Activated CD8-positive, alpha-beta memory T cell treated with anti-CD3 and anti-CD28 coated beads, Interleukin-2, amount 50 U/mL, for 48 hours (primary cell): ENCODE data around the gene NUDT4.
"Not testable (repeated sequence)": the region's sequence is repeated elsewhere in the genome, so short reads cannot be mapped to it uniquely, and the experiment has no call there.

ENCODE experiments used
- DNase-seq: peaks from one replicate; pipeline ENCODE4 v3.0.0-alpha.2; 2020

NUDT4 gene

DNA sequence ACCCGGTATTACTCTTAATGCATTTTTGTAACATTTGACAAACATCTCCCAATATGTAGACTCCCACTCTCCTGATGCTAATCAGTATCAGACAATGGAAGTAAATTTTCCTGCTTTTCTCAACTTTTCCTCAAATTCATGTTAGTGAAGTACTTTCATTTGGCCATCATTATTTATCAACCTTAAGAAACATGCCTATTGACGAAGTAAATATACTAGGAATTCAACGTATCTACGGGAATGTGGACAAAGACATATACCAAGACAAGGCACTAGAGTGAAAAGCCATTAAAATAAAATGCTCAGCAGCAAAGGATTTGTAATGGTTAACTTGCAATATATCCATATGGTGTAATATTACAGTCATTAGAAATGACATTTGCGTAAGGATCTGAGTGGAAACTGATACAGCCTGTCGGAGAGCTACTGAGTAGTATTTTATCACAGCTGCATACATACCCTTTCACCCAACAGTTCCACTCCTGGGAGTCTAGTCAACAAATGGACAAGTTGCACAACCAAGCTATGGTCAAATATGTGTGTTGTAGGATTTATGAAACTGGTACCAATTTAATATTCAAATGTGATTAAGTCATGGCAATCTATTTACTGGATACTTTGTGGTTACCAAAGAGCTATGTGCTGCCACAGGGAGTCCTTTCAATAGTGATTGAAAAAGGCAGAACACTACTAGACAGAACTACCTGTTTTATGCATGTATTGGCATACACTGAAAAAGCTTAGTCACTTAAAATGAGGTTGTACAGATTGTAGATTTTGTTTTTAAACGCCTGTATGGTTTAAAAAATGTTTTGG, 26.5 kb downstream of the NUDT4 start:
- DNase-seq: no peak

DNA sequence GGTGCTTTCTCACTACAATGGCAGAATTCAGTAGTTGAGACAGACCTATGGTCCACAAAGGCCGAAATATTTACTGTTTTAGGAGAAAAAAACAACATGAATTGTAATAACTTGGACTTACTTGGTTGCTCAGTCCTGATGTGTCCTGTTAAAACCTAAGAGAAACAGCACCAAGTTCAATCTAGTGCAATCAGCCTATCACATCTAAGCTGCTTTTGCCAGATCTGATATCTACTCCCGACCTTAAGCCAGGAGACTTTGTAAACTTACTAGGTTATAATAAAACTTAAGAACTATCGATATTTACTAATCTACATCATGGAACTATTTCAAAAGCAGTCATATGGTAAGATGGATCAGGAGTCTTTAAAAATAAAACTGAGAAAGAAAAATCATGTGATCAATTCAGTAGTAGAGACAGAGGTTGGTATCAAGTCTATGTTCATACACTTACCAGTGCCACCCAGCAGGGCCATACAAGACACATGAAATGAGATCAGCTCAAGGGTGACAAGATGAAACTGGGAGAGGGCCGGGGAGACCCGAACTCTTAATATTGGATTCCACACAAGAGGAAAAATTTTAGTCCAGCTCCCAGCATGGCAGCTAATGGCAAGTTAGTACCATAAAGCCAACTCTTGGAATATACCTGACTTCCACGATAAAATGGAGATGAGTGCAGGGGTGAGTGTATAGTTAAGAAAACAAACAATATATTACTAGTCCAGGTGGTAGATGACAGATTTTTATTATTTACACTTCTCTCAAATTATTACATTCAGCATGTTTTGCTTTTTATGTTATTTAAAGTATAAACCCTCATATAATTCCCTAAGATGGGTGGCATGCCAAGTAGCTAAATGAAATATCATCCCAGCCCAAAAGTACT, 27.5 kb downstream of the NUDT4 start:
- DNase-seq: no peak

- no peak for DNase-seq
These were observed 29.6 kb downstream of the NUDT4 start for GRCh38 chr12:93407054-93407962.

DNA sequence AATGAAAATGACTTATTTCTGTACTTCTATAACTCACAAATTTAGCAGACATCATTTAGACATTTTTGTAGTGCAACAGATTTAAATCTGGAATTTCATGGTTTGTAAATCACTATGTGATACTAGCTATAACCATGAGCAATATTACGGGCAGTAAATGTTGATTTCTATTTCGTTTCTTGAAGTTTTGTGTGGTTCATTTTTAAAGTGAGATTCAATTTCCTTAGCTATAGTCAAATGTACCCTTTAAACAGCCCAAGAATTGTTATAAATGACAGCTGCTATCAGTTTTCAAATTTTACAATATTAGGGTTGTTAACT, 30.2 kb downstream of the NUDT4 start:
- DNase-seq: no peak

DNA sequence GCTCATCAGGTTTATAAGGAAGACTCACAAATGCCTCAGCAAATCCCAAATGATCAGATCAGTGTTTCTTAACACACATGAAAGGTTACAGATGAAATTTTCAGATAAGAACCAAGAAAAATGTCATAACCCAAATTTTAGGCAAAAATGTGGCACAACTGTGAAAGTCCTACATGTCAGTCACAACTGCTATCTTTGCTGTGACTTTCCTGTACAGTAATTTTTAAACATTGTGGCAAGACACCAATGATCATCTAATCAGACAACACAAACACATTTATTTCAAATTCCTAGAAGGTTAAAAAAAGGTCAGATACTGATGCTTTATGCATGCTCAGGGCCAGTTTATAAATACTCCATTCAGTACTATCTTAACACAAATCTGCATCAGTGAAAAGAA, 31.1 kb downstream of the NUDT4 start:
- DNase-seq: no peak

DNA sequence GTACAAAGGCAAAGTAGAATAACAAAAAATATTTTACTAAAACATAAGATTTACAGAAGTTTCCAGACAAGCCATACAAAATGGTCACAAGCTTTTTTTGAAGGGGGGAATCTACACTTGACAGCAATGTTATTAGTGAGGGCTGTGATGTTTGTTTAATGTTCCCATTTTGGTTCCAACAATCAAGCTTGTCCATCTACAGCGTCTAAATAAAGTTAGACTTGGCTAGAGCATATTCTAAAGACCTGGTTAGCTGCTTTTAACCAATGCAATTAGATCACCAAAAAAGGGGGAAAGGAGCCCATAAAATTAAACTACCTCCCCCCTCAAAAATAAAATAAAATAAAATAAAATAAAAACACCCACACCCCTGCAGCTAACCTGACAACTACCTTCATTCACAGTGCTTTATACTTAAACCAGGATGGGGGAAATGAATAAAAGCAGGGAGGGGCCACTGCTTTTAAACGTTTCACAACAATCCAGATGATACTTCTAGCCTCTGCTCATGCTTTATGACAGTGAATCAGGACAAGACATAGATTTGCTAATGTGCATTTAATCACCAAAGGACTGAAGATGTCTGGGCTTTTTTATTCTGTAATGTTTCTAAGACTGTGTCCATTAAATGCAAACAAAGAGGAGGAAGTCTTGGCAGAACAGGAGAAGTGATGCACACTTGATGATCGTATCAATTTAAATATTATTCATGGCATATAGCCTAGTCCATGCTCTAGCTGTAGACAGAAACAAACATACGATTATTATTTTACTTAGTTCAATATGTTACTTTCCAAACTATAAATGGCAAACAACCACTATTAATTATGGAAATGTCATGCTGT, 31.8 kb downstream of the NUDT4 start:
- DNase-seq: not testable (repeated sequence)

- not testable (repeated sequence) for DNase-seq
These were observed 33.3 kb downstream of the NUDT4 start for GRCh38 chr12:93411060-93411459.

GRCh38 chr12:93412396-93412795, 34.7 kb downstream of the NUDT4 start:
- not testable (repeated sequence) for DNase-seq

DNA sequence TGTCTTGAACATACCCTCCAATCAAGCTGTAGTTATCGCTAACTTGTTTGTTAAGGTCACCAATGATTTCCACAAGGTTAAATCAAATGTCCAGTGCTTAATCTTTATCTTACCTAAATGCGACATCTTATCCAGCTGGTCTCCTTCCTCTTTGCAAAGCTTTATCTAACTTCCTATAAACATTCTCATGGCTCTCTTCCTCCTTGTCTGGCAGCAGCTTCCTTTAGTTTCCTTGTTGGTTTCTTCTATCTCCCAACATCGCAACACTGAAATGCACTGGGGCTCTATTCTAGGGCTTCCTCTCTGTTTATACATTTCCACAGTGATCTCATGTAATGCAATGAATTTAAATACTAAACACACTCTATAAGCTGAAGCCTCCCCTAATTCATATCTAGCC, 35.3 kb downstream of the NUDT4 start:
- no peak for DNase-seq

GRCh38 chr12:93415723-93416464, 38.2 kb downstream of the NUDT4 start:
- no peak for DNase-seq

DNA sequence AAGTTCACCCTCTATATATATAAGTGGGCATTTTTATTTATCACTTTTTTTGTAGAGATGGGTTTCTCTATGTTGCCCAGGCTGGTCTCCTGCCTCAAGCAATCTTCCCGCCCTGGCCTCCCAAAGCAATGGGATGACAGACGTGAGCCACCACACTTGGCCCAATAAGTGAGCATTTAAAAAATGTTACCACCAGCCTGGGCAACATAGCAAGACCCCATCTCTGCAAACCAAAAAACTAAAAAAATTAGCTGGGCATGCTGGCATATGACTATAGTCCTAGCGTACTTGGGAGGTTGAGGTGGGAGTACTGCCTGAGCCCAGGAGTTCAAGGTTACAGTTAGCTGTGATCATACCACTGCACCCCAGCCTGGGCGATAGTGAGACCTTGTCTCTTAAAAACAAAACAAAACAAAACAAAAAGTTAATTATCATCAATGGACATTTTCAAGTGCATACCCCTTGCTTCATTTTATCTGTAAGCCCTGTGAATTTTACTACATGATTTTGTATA, 40.3 kb downstream of the NUDT4 start:
- DNase-seq: no peak

DNA sequence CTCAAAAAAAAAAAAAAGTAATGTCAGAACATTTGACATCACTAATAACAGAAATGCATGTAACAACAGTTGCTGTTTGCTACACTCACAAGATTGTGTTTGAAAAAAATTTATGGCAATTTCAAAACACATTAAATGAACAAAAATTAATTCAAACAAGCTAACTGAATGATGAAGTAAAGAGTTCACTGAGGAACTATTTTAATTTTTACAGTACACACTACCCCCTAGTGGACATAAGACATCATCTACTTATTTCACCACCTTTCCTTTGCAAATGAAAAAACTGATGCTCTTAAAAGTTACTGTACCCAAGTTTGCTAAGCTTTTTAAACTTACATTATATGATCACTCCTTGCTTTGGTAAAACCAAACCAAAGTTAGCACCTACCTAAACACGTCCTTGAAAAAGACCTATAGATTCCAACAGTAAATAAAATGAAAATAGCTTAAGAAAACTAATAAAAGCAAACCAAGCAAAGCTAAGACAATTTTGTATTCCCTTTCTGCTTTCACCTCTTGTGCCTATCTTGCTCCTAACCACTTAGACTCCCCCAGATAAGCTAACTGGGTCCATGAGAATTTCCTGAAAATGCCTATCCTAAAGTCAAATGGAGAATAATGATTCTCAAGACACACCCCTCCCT, 41.8 kb downstream of the NUDT4 start:
- no peak for DNase-seq

DNA sequence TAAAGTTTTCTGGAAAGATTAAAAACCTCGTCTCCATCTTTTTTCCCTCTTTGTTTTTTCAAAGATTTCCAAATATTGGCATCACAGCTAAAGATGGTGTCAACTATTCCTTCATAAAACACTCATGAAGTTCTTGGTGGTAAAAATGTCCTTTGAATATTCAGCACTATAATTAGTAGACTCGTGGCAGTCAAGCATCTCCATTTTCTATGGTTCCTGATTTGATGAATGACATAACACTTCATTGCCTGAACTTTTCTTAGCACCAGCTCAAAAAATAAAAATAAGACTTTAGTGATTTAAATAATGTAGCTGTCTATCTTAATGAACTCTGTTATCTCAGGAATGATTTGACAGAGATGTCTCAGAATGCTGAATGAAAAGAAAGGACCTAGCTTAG, 44.3 kb downstream of the NUDT4 start:
- DNase-seq: no peak

DNA sequence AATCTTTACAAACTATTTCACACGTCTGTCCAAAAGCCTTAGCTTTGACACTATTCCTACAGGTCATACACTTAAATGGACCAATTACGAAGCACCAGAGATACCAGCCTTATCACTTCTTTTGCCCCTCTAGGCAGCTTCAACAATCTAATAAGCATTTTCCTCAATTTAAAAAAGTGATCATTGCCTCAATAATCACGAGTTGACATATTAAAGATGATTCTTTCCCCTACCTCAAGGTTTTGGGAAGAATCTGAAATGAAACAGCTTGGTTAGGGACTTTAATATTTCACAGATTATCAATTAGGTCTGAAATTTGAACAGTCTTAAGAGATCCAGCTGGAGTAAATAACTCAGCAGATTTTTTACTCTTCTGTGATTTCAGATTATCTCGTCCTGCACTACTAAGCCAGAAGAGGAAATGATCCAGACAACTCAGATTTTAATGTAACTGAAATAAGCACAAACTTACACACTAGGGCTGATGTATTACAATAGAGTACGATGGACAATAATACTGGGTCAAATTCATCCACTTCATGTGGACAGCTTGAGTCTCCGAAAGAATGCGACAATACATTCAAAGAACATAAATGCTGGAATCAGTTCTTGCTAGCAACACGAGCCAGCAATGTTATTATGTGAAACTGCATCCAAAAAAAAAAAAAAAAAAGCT, 48.1 kb downstream of the NUDT4 start:
- no peak for DNase-seq

DNA sequence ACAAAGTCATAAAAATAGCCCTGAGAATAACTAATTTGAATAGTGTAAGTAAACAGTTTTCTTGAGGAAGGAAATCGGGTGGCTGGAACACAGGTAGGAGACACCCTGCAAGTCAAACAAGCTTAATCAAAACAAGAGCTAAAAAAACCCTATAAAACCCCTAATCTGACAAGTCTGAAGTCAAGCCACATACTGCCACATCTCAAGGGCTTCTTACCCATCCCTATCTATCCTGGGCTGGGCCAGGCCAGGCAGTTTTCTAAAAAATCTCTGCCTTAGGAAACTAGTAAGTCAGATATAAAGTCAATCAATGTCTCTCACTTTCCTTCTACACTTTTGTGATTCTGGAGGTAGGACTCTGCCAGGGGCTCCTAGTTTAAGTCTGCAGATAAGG, 48.7 kb downstream of the NUDT4 start:
- no peak for DNase-seq

GRCh38 chr12:93427779-93428564, 50.2 kb downstream of the NUDT4 start:
- DNase-seq: no peak

DNA sequence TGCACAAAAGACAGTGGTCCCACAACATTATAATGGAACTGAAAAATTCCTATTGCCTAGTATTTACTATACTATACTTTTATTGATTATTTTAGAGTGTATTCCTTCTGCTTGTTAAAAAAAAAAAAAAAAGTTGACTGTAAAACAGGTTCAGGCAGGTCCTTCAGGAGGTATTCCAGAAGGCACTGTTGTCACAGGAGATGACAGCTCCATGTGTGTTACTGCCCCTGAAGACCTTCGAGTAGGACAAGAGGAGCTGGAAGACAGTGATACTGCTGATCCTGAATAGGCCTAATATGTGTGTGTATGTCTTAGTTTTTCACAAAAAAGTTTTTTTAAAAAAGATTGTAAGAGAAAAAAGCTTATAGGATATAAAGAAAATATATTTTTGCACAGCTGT, 51.7 kb downstream of the NUDT4 start:
- no peak for DNase-seq

- no peak for DNase-seq
These were observed 52.1 kb downstream of the NUDT4 start for GRCh38 chr12:93429852-93430251.

- DNase-seq: no peak
These were observed 52.6 kb downstream of the NUDT4 start for GRCh38 chr12:93430280-93430679.
